ENCODE data around the gene VPS26B. TPM values are rescaled to one million over a fixed set of nuclear protein-coding genes. Genes with fewer than 3 reads are reported as not detected.

The VPS26B gene
- total RNA-seq, 1 donor from 2014 or later, result 37.6 TPM

- Histone ChIP-seq H3K27ac (replicated peaks) (peak overlapping the region; percentile 10), H3K27me3 (ENCODE audit: low read depth) (no peaks in the 10 kb centered on the region), H3K4me1 (peaks cover 68% of the 10 kb centered on the region), H3K9me3 (replicated peaks) (no peaks in the 10 kb centered on the region), H3K4me3 (no peak overlapping the region), H3K36me3 (peaks cover 29% of the 10 kb centered on the region)
- intact Hi-C loops (cut with micrococcal nuclease), result no loop called here
- no peak for DNase-seq
- TF ChIP-seq, protein P1, sequence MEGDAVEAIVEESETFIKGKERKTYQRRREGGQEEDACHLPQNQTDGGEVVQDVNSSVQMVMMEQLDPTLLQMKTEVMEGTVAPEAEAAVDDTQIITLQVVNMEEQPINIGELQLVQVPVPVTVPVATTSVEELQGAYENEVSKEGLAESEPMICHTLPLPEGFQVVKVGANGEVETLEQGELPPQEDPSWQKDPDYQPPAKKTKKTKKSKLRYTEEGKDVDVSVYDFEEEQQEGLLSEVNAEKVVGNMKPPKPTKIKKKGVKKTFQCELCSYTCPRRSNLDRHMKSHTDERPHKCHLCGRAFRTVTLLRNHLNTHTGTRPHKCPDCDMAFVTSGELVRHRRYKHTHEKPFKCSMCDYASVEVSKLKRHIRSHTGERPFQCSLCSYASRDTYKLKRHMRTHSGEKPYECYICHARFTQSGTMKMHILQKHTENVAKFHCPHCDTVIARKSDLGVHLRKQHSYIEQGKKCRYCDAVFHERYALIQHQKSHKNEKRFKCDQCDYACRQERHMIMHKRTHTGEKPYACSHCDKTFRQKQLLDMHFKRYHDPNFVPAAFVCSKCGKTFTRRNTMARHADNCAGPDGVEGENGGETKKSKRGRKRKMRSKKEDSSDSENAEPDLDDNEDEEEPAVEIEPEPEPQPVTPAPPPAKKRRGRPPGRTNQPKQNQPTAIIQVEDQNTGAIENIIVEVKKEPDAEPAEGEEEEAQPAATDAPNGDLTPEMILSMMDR (IDR thresholded peaks at IDR 0.05; ENCODE audit: borderline replicate concordance), result no peak
These were observed 9.3 kb downstream of the VPS26B start for GRCh38 chr11:134233729-134234179.

DNA sequence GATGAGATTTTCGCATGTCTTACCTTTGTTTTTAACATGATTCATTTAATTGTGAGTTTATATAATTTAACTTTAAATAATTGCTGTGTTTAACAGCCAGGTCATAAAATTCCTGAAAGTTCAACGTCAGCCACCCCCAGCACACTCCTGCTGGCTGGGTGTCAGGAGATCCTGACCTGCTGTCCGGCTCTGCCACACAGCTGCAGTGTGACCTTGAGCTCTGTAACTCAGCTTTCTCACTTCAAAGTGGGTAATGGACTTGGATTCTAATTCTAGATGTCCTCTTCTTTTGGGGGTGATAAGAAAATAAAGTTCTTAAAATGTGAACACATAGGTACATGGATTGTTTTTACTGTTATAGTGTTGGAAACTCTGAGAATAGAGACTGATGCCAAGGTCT, 10.9 kb downstream of the VPS26B start:
- intact Hi-C loops (cut with micrococcal nuclease), result no loop called here
- DNase-seq, result no peak
- no peak overlapping the region for H3K4me3 ChIP-seq
- peaks cover 51% of the 10 kb centered on the region for H3K4me1 ChIP-seq
- H3K27me3 ChIP-seq (ENCODE audit: low read depth), result no peaks in the 10 kb centered on the region
- peak overlapping the region; percentile 56 for H3K27ac ChIP-seq (replicated peaks)
- TF ChIP-seq, protein P1 (IDR thresholded peaks at IDR 0.05; ENCODE audit: borderline replicate concordance), result no peak
- no peaks in the 10 kb centered on the region for H3K9me3 ChIP-seq (replicated peaks)
- H3K36me3 ChIP-seq, result peaks cover 46% of the 10 kb centered on the region

- Histone ChIP-seq H3K4me3 (no peak overlapping the region), H3K27me3 (ENCODE audit: low read depth) (no peaks in the 10 kb centered on the region), H3K9me3 (replicated peaks) (no peaks in the 10 kb centered on the region), H3K4me1 (peaks cover 35% of the 10 kb centered on the region), H3K27ac (replicated peaks) (no peak overlapping the region), H3K36me3 (peaks cover 60% of the 10 kb centered on the region)
- intact Hi-C loops (cut with micrococcal nuclease), result no loop called here
- TF ChIP-seq, protein P1 (IDR thresholded peaks at IDR 0.05; ENCODE audit: borderline replicate concordance), result no peak
- no peak for DNase-seq
These were observed 12.5 kb downstream of the VPS26B start for GRCh38 chr11:134236834-134237556.

DNA sequence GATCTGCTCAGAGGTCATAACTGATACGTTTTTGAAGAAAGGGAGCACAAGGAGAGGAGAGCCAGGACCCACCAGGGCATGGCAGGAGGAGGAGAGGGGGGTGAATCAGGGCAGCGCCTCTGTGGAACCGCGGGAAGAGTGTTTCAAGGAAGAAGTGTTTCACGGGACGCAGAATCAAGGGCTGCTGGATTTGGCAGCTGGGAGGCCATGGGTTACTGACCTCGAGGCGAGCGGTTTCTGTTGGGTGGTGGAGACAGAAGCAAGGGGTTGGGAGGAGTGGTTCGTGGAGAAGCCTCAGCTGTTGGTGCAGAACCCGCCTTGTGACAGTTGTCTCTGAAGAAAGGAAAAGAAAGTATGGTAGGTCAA, 13.1 kb downstream of the VPS26B start:
- no peak overlapping the region for H3K27ac ChIP-seq (replicated peaks)
- DNase-seq, result no peak
- intact Hi-C loops (cut with micrococcal nuclease), result no loop called here
- TF ChIP-seq, protein P1 (IDR thresholded peaks at IDR 0.05; ENCODE audit: borderline replicate concordance), result no peak
- peaks cover 30% of the 10 kb centered on the region for H3K4me1 ChIP-seq
- peaks cover 65% of the 10 kb centered on the region for H3K36me3 ChIP-seq
- H3K27me3 ChIP-seq (ENCODE audit: low read depth), result no peaks in the 10 kb centered on the region
- no peaks in the 10 kb centered on the region for H3K9me3 ChIP-seq (replicated peaks)
- H3K4me3 ChIP-seq, result no peak overlapping the region

- H3K27me3 ChIP-seq (ENCODE audit: low read depth), result no peaks in the 10 kb centered on the region
- no peaks in the 10 kb centered on the region for H3K9me3 ChIP-seq (replicated peaks)
- peaks cover 79% of the 10 kb centered on the region for H3K36me3 ChIP-seq
- H3K4me3 ChIP-seq, result no peak overlapping the region
- DNase-seq, result no peak
- TF ChIP-seq, protein P1 (IDR thresholded peaks at IDR 0.05; ENCODE audit: borderline replicate concordance), result no peak
- intact Hi-C loops (cut with micrococcal nuclease), result no loop called here
- H3K4me1 ChIP-seq, result peaks cover 19% of the 10 kb centered on the region
- no peak overlapping the region for H3K27ac ChIP-seq (replicated peaks)
These were observed 14.5 kb downstream of the VPS26B start for GRCh38 chr11:134238956-134239355.

Data from left ventricle myocardium inferior (tissue), 1 donor.